H7 (cell line): ENCODE results near the gene SLC6A6. TPM values are rescaled to one million over a fixed set of nuclear protein-coding genes. Genes with fewer than 3 reads are reported as not detected.
"Not testable (repeated sequence)": the region's sequence is repeated elsewhere in the genome, so short reads cannot be mapped to it uniquely, and the experiment has no call there.

Source experiments
- DNase-seq: peaks from one replicate; pipeline ENCODE4 v3.0.0; 2012
- H3K27me3 ChIP-seq: 2 replicates; pipeline ENCODE4 v1.6.0; 2011; ENCODE audit warnings: mild to moderate bottlenecking, low read length; ENCODE audit not compliant: control insufficient read depth, insufficient read depth
- H3K36me3 ChIP-seq: replicated peaks from 2 replicates; pipeline ENCODE4 v1.5.1; 2011; ENCODE audit warnings: low read length; ENCODE audit not compliant: control insufficient read depth, insufficient read depth
- H3K4me3 ChIP-seq: 2 replicates; pipeline ENCODE4 v1.5.1; 2011; ENCODE audit warnings: low read depth, mild to moderate bottlenecking, control low read depth, low read length, moderate library complexity; ENCODE audit not compliant: insufficient read depth
- total RNA-seq: library from RNA; depleted of rRNA; stranded (reverse); fragments of >200 nt; shearing (Covaris generic); gene quantifications from 2 replicates; pipeline ENCODE4 v1.2.3, GENCODE V29; 2014

The SLC6A6 gene
- total RNA-seq, 1 experiment from 2014 or later: 88.8 TPM

DNA sequence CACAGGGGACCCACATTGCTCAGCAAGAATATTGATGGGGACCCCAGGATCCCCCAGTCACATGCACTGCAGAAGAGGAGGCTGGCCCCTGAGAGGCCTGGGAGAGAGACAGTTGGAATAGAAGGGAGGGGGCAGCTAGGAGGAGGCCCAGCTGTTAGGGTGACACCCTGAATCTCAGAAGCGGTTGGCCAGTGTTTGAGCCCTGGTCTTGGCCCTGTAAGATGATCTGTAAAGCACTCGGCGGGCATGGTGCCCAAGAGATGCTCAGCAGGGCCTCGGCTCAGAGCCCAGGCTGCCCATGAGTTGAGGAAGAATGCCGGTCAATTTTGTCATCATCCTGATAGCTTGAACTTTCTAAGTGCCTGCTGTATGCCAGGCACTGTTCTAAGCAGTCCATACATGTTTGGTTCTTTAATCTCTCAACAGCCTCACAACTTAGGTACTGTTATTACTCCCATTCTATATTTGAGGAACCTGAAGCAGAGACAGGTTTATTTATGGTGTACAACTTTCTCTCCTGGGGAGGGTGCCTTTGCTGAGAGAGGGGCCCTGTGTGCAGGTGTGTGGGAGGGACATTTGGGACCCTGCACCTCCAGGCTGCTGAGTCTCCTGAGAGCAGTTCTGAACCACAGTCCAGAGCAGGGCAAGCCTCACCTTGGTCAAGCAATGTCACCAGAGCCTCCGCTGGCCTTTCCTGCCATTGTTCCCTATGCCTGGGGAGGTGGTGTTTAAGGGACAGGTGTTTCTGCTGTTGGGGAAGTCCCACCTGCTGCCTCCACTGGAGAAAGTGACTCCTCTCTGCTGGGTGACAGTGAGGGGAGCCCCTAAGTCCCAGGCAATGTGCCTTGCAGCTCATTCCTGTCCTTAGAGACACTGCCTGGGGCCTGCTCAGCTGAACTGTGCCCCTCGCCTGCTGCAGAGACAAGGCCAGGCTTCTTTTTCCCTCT lies 26.0 kb downstream of the SLC6A6 start:
- Histone ChIP-seq H3K4me3 (no peak overlapping the region), H3K36me3 (peaks cover 3% of the 10 kb centered on the region), H3K27me3 (no peaks in the 10 kb centered on the region)
- DNase-seq: no peak

DNA sequence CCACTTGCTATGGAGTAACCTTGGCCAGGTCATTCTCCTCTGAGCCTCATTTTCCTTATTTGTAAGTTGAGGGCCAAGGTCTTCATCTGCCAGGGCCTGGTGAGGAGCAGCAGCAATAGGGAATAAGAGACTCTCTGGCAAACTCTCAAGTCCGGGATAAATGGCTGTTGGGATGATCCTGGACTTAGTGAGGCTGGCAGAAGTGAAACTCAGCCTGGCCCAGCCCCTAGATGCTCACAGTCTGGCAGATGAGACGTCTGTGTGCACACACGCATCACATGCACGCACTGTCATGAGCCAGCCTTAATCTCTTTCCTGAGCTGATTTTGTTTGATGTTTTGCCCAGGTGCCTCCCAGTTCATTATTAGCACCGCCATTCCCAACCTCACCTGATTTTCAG lies 26.8 kb downstream of the SLC6A6 start:
- no peak overlapping the region for H3K4me3 ChIP-seq
- H3K27me3 ChIP-seq: no peaks in the 10 kb centered on the region

DNA sequence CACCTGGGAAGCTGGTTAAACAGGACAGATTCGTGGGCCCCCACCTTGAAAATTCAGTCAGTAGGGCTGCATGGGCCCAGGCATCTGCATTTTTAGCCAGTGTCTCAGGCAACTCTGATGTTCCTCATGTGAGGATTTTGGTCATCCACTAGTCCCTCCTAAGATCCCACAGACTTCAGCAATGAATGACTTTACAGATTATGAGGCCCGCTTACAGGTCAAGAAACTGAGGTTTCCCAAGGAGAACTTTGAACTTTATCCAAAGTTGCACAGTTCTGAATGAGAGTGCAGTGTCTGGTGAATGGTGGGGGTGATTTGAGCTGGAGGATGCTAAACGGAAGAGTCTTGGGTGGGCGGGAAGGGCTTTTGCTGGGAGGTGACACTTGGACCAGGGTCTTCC lies 27.2 kb downstream of the SLC6A6 start:
- DNase-seq: no peak
- Histone ChIP-seq H3K36me3 (peaks cover 2% of the 10 kb centered on the region), H3K27me3 (no peaks in the 10 kb centered on the region), H3K4me3 (no peak overlapping the region)

More for the DNA sequence above, 26.8 kb downstream of the SLC6A6 start:
- no peak for DNase-seq
- peaks cover 2% of the 10 kb centered on the region for H3K36me3 ChIP-seq

DNA sequence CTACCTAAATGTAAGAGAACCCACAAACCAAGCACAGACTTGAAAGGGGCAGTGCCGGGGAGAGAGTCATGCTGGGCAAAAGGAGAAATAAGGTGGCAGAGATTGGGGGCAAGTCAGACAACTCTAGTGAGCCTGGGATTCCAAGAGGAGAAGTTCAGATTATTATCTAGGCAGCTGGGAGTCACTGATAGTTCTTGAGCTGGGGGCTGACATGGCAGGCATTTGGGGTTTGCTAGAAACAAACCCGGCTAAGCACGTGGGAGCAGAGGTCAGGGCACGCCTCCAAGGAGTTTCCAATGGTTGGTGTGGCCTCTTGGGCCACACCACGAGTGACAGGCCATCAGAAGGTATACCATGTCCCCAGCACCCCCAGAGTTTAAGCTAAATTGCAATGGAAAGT lies 27.6 kb downstream of the SLC6A6 start:
- no peak overlapping the region for H3K4me3 ChIP-seq
- no peak for DNase-seq
- H3K36me3 ChIP-seq: peaks cover 2% of the 10 kb centered on the region
- no peaks in the 10 kb centered on the region for H3K27me3 ChIP-seq

GRCh38 chr3:14430706-14431451 lies 28.5 kb downstream of the SLC6A6 start:
- H3K4me3 ChIP-seq: no peak overlapping the region
- no peak for DNase-seq

GRCh38 chr3:14431452-14431916 lies 29.1 kb downstream of the SLC6A6 start:
- peaks cover 2% of the 10 kb centered on the region for H3K36me3 ChIP-seq
- H3K4me3 ChIP-seq: no peak overlapping the region
- peak; percentile 78 for DNase-seq

More at GRCh38 chr3:14430706-14431451, 28.5 kb downstream of the SLC6A6 start:
- H3K27me3 ChIP-seq: no peaks in the 10 kb centered on the region
- peaks cover 2% of the 10 kb centered on the region for H3K36me3 ChIP-seq

DNA sequence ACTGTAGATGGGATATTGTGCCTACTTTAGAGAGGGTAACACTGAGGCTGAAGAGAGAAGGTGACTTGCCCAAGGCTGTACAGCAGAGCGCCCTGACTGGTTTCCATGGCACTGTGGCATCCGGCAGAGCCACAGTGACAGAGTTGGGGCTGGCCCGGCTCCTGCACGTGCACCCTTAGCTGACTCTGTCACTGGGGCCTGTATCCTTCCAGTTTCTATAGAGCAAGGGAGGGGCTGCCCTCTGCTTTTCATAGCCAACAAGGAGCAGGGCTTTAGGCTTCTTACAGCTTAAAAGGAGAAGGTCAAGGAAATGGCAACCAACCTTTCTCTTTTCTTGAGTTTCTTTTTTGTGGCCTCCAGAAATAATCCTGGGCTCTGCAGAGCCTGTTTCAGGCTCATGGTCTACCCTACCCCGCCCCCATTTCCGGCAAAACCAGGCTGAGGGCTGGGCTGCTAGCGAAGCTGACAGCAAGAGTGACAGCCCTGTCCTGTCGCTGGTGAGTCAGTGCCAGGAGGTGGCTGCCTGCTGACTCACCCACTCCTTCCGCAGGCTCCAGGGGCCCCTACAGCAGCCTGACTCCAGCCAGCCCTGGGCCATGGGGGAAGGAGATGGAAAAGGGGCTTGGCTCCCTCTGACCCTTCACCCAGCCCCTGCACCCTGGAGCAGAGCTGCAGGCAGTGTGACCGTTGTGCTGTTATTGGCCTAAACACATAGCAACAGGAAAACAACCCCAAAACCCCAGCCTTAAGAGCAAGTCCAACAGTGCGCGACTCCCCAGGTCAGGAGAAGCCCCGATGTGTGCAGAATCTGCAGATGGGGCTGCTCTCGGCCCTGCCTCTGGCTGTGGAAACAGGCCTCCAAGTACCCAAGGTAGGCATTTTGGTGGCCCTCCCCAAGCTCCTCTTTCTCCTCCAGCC lies 29.8 kb downstream of the SLC6A6 start:
- Histone ChIP-seq H3K4me3 (no peak overlapping the region), H3K36me3 (peaks cover 2% of the 10 kb centered on the region), H3K27me3 (no peaks in the 10 kb centered on the region)
- DNase-seq: peak; percentile 71

More at GRCh38 chr3:14431452-14431916, 29.1 kb downstream of the SLC6A6 start:
- H3K27me3 ChIP-seq: no peaks in the 10 kb centered on the region

DNA sequence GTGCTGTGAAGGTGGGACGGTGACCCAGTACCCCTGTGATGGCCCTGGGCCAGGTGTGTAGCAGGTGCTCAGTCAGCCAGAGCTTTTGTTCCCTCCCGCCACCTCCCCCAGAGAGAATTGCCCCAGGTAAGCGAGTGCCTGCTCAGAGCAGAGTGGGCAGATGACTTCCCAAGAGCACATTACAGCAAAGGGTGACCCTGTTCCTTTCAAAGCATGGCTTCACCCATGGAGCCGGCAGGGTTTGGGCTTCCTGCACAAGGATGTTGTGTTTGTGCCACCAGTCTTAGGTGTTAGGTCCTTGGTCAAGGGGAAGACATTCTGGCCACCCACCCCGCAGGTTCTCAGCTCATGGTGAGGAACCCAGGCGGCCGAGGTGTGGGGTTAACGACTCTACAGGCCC lies 30.7 kb downstream of the SLC6A6 start:
- H3K4me3 ChIP-seq: no peak overlapping the region
- peaks cover 2% of the 10 kb centered on the region for H3K36me3 ChIP-seq
- no peaks in the 10 kb centered on the region for H3K27me3 ChIP-seq
- DNase-seq: no peak

DNA sequence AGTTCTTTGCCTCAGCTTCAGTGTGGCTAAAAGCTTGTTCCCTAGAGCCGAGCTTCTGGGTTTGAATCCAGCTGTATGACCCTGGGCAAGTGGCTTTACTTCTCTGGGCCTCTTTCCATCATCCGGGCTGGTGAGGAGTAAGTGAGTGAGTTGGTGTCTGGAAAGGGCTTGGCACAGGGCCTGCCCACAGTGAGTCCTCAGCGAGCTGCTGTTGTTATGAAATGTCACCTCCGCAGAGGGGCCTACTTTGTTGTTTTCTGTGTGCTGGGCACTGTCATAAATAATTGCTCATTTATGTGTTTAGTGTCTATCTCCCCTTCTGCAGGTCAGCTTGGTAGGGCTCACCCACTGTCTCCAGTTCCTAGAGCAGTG lies 31.7 kb downstream of the SLC6A6 start:
- Histone ChIP-seq H3K4me3 (no peak overlapping the region), H3K36me3 (peaks cover 2% of the 10 kb centered on the region), H3K27me3 (no peaks in the 10 kb centered on the region)
- DNase-seq: no peak

- no peak overlapping the region for H3K4me3 ChIP-seq
- H3K36me3 ChIP-seq: peaks cover 2% of the 10 kb centered on the region
- H3K27me3 ChIP-seq: no peaks in the 10 kb centered on the region
- DNase-seq: no peak
Measured at GRCh38 chr3:14434498-14435151, 32.2 kb downstream of the SLC6A6 start.

- DNase-seq: peak; percentile 46
- H3K36me3 ChIP-seq: peaks cover 2% of the 10 kb centered on the region
Measured at GRCh38 chr3:14435175-14436014, 33.0 kb downstream of the SLC6A6 start.

DNA sequence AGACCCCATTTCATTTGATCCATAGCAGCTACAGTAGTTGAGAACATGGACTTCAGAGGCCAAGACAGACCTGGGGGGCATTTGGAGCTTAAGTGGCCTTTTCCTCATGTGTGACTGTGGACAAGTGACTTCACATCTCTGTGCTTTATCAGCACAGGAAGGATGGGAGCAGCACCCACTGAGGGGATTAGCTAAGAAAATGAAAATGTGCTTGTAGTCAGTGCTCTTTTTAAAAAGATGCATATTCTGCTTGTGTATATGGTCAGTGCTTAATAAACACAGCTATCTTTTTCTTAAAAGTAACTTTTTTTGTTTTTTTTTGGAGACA lies 34.5 kb downstream of the SLC6A6 start:
- DNase-seq: no peak
- H3K27me3 ChIP-seq: no peaks in the 10 kb centered on the region
- peaks cover 2% of the 10 kb centered on the region for H3K36me3 ChIP-seq
- H3K4me3 ChIP-seq: no peak overlapping the region

More at GRCh38 chr3:14435175-14436014, 33.0 kb downstream of the SLC6A6 start:
- no peaks in the 10 kb centered on the region for H3K27me3 ChIP-seq
- no peak overlapping the region for H3K4me3 ChIP-seq

DNA sequence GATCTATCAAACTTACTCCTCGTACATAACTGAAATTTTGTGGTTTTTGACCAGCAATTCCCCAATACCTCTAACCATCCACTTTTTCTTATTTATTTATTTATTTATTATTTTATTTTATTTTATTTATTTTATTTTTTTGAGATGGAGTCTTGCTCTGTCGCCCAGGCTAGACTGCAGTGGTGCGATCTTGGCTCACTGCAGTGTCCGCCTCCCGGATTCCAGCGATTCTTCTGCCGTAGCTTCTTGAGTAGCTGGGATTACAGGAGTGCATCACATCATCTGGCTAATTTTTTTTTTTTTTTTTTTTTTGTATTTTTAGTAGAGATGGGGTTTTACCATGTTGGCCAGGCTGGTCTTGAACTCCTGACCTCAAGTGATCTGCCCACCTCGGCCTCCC lies 35.3 kb downstream of the SLC6A6 start:
- not testable (repeated sequence) for H3K27me3 ChIP-seq, H3K36me3 ChIP-seq, DNase-seq, H3K4me3 ChIP-seq
